GM06990 (cell line): Measurements from ENCODE around the gene LRBA.

Experiments
- DNase-seq: peaks from one replicate; pipeline ENCODE4 v3.0.0-alpha.2; 2011; ENCODE audit not compliant: insufficient read length; ENCODE audit errors: extremely low read depth
- H3K27me3 ChIP-seq: replicated peaks from 2 replicates; pipeline ENCODE4 v1.6.0; 2011; ENCODE audit warnings: low read length; ENCODE audit not compliant: control insufficient read depth, insufficient read depth
- H3K36me3 ChIP-seq: 2 replicates; pipeline ENCODE4 v1.5.1; 2011; ENCODE audit warnings: low read length; ENCODE audit not compliant: control insufficient read depth, insufficient read depth
- H3K4me3 ChIP-seq: replicated peaks from 2 replicates; pipeline ENCODE4 v1.5.1; 2011; ENCODE audit warnings: low read depth, mild to moderate bottlenecking, control low read depth, low read length
- CTCF ChIP-seq: IDR thresholded peaks from 2 replicates; pipeline ENCODE4 v1.5.1; 2011; ENCODE audit warnings: low read length, control low read depth, mild to moderate bottlenecking, inconsistent platforms; ENCODE audit not compliant: insufficient read depth, poor library complexity, severe bottlenecking

Gene LRBA

GRCh38 chr4:150708004-150708403 is 307.1 kb downstream of the LRBA start:
- TF ChIP-seq CTCF, result no peak
- Histone ChIP-seq H3K27me3 (no peaks in the 10 kb centered on the region), H3K4me3 (no peak overlapping the region), H3K36me3 (no peaks in the 10 kb centered on the region)
- no peak for DNase-seq

GRCh38 chr4:150699599-150699998 is 315.5 kb downstream of the LRBA start:
- no peaks in the 10 kb centered on the region for H3K36me3 ChIP-seq
- no peak for TF ChIP-seq CTCF
- DNase-seq, result no peak

GRCh38 chr4:150695162-150695561 is 319.9 kb downstream of the LRBA start:
- Histone ChIP-seq H3K36me3 (no peaks in the 10 kb centered on the region; the same call in 1 of the 2 replicates), H3K4me3 (no peak overlapping the region), H3K27me3 (no peaks in the 10 kb centered on the region)
- no peak for DNase-seq
- no peak for TF ChIP-seq CTCF

More at GRCh38 chr4:150699599-150699998, 315.5 kb downstream of the LRBA start:
- H3K4me3 ChIP-seq, result no peak overlapping the region
- no peaks in the 10 kb centered on the region for H3K27me3 ChIP-seq

- no peaks in the 10 kb centered on the region for H3K27me3 ChIP-seq
- H3K36me3 ChIP-seq, result no peaks in the 10 kb centered on the region; the same call in 1 of the 2 replicates
- DNase-seq, result no peak
- H3K4me3 ChIP-seq, result no peak overlapping the region
- TF ChIP-seq CTCF, result no peak
Observed at GRCh38 chr4:150694438-150694837, 320.6 kb downstream of the LRBA start.

GRCh38 chr4:150683775-150684350 is 331.2 kb downstream of the LRBA start:
- no peak for TF ChIP-seq CTCF
- H3K4me3 ChIP-seq, result no peak overlapping the region
- no peaks in the 10 kb centered on the region for H3K27me3 ChIP-seq
- DNase-seq, result no peak
- H3K36me3 ChIP-seq, result no peaks in the 10 kb centered on the region

GRCh38 chr4:150682126-150682525 is 333.0 kb downstream of the LRBA start:
- no peak for TF ChIP-seq CTCF
- Histone ChIP-seq H3K4me3 (no peak overlapping the region), H3K36me3 (no peaks in the 10 kb centered on the region), H3K27me3 (no peaks in the 10 kb centered on the region)
- DNase-seq, result no peak
